ENCODE data around the gene SNX17. TPM values are rescaled to one million over a fixed set of nuclear protein-coding genes. Genes with fewer than 3 reads are reported as not detected.

Gene SNX17
- total and polyA plus RNA-seq, 2 of the 13 experiments (the other 11 are each of a cell fraction or from before 2014, with no cell fraction given): 75.0 to 109 TPM

DNA sequence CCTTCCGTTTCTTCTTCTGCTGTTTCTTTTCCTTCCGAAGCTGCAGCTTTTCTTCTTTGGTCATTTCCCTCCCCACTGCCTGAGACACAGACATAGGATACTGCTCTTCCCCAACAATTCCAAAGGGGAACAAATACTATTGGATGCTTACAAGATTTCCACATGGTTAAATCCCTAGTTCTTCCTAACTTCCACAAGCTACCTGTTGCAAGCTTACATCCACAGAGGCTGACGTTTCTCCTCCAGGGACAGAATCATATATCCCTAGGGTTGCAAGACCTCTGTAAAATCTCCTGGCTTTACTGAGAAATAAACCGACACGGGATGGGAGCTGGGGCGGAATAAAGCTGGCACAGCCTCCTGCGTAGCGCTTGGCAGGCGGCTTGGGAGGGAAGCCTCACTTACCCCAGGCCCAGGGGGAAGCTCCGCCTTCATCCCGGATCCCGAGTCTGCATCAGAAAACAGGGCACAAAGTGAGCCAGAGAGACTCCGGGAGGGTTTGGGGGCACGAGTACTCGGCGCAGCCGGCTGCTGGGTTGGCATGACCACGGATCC lies 868 bp upstream of the SNX17 start (continued):
- TF ChIP-seq RORA (CRISPR knock-in tag; IDR thresholded peaks at IDR 0.05): no peak
- TF ChIP-seq ZSCAN12 (CRISPR knock-in tag; IDR thresholded peaks at IDR 0.05): peak; percentile 59; the same call in 1 of the 2 replicates
- TF ChIP-seq RBM22 (optimal IDR thresholded peaks at IDR 0.05; ENCODE audit: low read length): no peak
- TF ChIP-seq, protein P1, sequence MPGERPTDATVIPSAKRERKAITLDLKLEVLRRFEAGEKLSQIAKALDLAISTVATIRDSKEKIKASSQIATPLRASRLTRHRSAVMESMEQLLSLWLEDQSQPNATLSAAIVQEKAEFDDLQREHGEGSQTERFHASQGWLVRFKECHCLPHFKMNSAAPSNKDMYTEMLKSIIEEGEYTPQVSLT (CRISPR knock-in tag; IDR thresholded peaks at IDR 0.05; ENCODE audit: borderline replicate concordance, low read depth): 0 out of 2 replicates have a peak, but pooled peaks have one; percentile 31
- no peak for TF ChIP-seq ZNF431 (CRISPR knock-in tag; IDR thresholded peaks at IDR 0.05; ENCODE audit: borderline replicate concordance, low read depth)
- no peak for TF ChIP-seq ESRRA (CRISPR knock-in tag; IDR thresholded peaks at IDR 0.05; ENCODE audit: low read depth)
- TF ChIP-seq ZNF724P (CRISPR knock-in tag; IDR thresholded peaks at IDR 0.05; ENCODE audit: borderline replicate concordance): no peak
- TF ChIP-seq, protein P2, sequence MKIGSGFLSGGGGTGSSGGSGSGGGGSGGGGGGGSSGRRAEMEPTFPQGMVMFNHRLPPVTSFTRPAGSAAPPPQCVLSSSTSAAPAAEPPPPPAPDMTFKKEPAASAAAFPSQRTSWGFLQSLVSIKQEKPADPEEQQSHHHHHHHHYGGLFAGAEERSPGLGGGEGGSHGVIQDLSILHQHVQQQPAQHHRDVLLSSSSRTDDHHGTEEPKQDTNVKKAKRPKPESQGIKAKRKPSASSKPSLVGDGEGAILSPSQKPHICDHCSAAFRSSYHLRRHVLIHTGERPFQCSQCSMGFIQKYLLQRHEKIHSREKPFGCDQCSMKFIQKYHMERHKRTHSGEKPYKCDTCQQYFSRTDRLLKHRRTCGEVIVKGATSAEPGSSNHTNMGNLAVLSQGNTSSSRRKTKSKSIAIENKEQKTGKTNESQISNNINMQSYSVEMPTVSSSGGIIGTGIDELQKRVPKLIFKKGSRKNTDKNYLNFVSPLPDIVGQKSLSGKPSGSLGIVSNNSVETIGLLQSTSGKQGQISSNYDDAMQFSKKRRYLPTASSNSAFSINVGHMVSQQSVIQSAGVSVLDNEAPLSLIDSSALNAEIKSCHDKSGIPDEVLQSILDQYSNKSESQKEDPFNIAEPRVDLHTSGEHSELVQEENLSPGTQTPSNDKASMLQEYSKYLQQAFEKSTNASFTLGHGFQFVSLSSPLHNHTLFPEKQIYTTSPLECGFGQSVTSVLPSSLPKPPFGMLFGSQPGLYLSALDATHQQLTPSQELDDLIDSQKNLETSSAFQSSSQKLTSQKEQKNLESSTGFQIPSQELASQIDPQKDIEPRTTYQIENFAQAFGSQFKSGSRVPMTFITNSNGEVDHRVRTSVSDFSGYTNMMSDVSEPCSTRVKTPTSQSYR (CRISPR knock-in tag; IDR thresholded peaks at IDR 0.05; ENCODE audit: borderline replicate concordance): no peak
- no peak for TF ChIP-seq PLRG1 (conservative IDR thresholded peaks at IDR 0.05)
- TF ChIP-seq ZNF460 (CRISPR knock-in tag; IDR thresholded peaks at IDR 0.05; ENCODE audit: borderline replicate concordance): no peak
- TF ChIP-seq KMT2A (CRISPR knock-in tag; IDR thresholded peaks at IDR 0.05): no peak
- TF ChIP-seq NFE2L1 (CRISPR knock-in tag; IDR thresholded peaks at IDR 0.05; ENCODE audit: borderline replicate concordance): peak; percentile 80; the same call in 1 of the 2 replicates
- no peak for TF ChIP-seq EP300 (IDR thresholded peaks at IDR 0.05; ENCODE audit: low read depth in 2 of 2, low read length in 2 of 2)
- no peak for TF ChIP-seq EP300 (CRISPR knock-in tag; IDR thresholded peaks at IDR 0.05; ENCODE audit: borderline replicate concordance)
- no peak for TF ChIP-seq NKX3-1 (CRISPR knock-in tag; IDR thresholded peaks at IDR 0.05)
- TF ChIP-seq SAP130 (CRISPR knock-in tag; IDR thresholded peaks at IDR 0.05; ENCODE audit: low read depth): no peak
- no peak for TF ChIP-seq KDM5A (IDR thresholded peaks at IDR 0.05; ENCODE audit: borderline replicate concordance, low read length)
- TF ChIP-seq HNRNPLL (IDR thresholded peaks at IDR 0.05; ENCODE audit: low read depth, low read length, poor library complexity, severe bottlenecking): no peak
- TF ChIP-seq ZFP82 (CRISPR knock-in tag; IDR thresholded peaks at IDR 0.05; ENCODE audit: borderline replicate concordance): no peak
- TF ChIP-seq, protein P3, sequence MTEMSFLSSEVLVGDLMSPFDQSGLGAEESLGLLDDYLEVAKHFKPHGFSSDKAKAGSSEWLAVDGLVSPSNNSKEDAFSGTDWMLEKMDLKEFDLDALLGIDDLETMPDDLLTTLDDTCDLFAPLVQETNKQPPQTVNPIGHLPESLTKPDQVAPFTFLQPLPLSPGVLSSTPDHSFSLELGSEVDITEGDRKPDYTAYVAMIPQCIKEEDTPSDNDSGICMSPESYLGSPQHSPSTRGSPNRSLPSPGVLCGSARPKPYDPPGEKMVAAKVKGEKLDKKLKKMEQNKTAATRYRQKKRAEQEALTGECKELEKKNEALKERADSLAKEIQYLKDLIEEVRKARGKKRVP (CRISPR knock-in tag; IDR thresholded peaks at IDR 0.05): no peak
- TF ChIP-seq, protein P4, sequence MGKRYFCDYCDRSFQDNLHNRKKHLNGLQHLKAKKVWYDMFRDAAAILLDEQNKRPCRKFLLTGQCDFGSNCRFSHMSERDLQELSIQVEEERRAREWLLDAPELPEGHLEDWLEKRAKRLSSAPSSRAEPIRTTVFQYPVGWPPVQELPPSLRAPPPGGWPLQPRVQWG (CRISPR knock-in tag; IDR thresholded peaks at IDR 0.05; ENCODE audit: borderline replicate concordance, low read depth): no peak

Data from HepG2 (cell line).